Neural progenitor cell (in vitro differentiated cells): ENCODE measurements around the gene CUEDC1.

Experiments used
- CTCF ChIP-seq: fragments of 200-600 bp; sonication (generic); IDR thresholded peaks from 2 replicates; pipeline ENCODE4 v1.5.1; 2017; ENCODE audit warnings: antibody characterized with exemption, mild to moderate bottlenecking
- EZH2 ChIP-seq: fragments of 200-600 bp; sonication (generic); IDR thresholded peaks from 2 replicates; pipeline ENCODE4 v1.6.1; 2017; ENCODE audit warnings: antibody characterized with exemption, mild to moderate bottlenecking, moderate library complexity
- EZH2phosphoT487 ChIP-seq: fragments of 200-600 bp; sonication (generic); IDR thresholded peaks from 2 replicates; pipeline ENCODE4 v1.6.1; 2017; ENCODE audit warnings: antibody characterized with exemption

GRCh38 chr17:57963149-57963511 lies 7.9 kb upstream of the CUEDC1 start:
- no peak for TF ChIP-seq CTCF
- TF ChIP-seq EZH2: no peak
- TF ChIP-seq EZH2phosphoT487: no peak
